ENCODE data around the gene ADSS2.
"Not testable (repeated sequence)": the region's sequence is repeated elsewhere in the genome, so short reads cannot be mapped to it uniquely, and the experiment has no call there.

Gene ADSS2

DNA sequence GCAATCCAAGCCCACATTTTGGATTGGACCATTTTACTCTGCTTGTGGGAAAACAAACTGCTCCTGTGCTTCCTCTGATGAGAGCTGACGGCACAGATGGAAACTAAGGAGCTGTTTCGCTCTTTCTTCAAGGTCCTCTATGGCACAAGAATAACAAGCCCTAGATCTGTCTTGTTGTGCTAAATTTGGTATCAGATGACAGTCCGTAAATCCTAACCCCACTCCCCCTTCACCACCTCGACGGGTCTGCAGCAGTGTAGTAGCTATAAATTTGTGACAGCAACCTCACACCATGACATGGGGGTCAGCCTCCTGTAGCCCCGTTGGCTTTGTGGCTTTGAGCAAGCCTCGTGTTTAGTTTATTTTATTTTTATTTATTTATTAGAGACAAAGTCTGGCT, 85.9 kb downstream of the ADSS2 start:
- no peak for DNase-seq (ENCODE audit: low read depth)

- not testable (repeated sequence) for DNase-seq (ENCODE audit: low read depth)
These were observed 86.4 kb downstream of the ADSS2 start for GRCh38 chr1:244365262-244365661.

DNA sequence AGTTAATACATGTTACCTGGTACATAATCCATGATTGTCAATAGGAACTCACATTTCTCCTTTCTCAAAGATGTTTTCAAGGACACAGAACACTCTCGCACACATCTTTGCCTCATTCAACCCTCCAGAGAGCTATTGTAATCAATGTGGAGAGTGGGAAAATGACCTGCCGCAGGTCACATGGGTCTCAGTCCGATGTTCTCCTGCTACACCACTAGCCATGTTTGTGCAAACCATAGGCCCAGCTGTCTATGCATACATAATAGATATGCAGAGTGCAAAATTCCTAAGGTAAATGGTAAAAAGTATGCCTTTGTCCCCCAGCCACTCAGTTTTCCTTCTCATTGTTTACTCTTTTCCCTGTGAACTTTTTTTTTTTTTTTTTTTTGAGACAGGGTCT, 89.2 kb downstream of the ADSS2 start:
- no peak for DNase-seq (ENCODE audit: low read depth)

DNA sequence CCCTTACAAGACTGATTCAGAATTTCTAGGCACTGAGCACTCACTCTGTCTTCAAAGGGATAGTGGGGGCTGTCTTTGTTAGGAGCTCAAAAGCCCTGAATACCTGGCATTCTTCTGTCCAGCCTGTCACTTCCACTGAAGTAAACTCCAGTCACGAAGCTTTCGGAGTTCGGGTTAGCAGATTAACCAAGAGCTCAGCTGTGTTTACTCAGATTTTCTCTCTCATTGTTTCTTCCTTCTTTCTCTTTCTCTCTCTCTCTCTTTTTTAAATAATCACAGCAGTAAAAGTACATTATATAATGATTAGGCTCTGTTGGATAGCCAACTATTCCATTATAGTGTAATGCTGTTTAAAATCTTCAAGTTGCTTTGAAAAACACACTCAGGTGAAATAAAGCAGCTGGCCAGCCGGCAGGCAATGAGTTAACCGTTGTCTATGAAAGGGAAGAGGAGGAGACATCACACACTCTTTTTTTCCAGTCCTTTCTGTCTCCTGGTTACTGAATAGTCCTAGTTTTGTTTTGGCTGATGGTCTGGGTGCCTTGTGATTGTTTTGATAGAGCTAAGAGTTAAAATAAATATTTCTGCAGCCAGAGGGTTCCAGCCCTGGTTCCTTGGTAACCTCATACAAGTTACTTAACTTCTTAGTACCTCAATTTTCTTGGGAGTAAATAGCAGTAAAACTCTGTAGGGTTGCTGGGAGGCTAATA, 89.8 kb downstream of the ADSS2 start:
- DNase-seq (ENCODE audit: low read depth): no peak
